Loucy (cell line): ENCODE measurements around the gene ST6GAL1.

Source experiments
- CTCF ChIP-seq: fragments of 200-600 bp; sonication (generic); conservative IDR thresholded peaks from 2 replicates; pipeline ENCODE4 v1.5.1; 2014; ENCODE audit warnings: mild to moderate bottlenecking, antibody characterized with exemption, low read length
- EZH2phosphoT487 ChIP-seq: fragments of 200-600 bp; IDR thresholded peaks from 2 replicates; pipeline ENCODE4 v1.6.1; 2018; ENCODE audit warnings: antibody characterized with exemption, mild to moderate bottlenecking, moderate library complexity, borderline replicate concordance

GRCh38 chr3:187021748-187022402 is 91.5 kb downstream of the ST6GAL1 start:
- TF ChIP-seq CTCF (no peak), EZH2phosphoT487 (no peak)
